GM12865 (cell line): ENCODE results near the gene EIF3L.

Source experiments
- DNase-seq: peaks from one replicate; pipeline ENCODE4 v3.0.0; 2010; ENCODE audit warnings: low read depth
- H3K4me3 ChIP-seq: 2 replicates; pipeline ENCODE4 v1.5.1; 2011; ENCODE audit warnings: mild to moderate bottlenecking, low read depth, low read length, control low read depth
- CTCF ChIP-seq: IDR thresholded peaks from 2 replicates; pipeline ENCODE4 v1.5.1; 2011; ENCODE audit warnings: low read length, control low read depth, low read depth, inconsistent platforms; ENCODE audit not compliant: insufficient read depth; ENCODE audit errors: missing control alignments

EIF3L gene

GRCh38 chr22:37884420-37884819, 35.2 kb downstream of the EIF3L start:
- no peak overlapping the region for H3K4me3 ChIP-seq
- no peak for DNase-seq
- TF ChIP-seq CTCF = no peak

- H3K4me3 ChIP-seq = no peak overlapping the region
- no peak for TF ChIP-seq CTCF
- no peak for DNase-seq
Observed at GRCh38 chr22:37887584-37888378, 38.6 kb downstream of the EIF3L start.

- no peak for TF ChIP-seq CTCF
- no peak for DNase-seq
- H3K4me3 ChIP-seq = no peak overlapping the region
Observed at GRCh38 chr22:37891926-37892325, 42.7 kb downstream of the EIF3L start.

GRCh38 chr22:37892566-37893335, 43.5 kb downstream of the EIF3L start:
- no peak for TF ChIP-seq CTCF
- H3K4me3 ChIP-seq = no peak overlapping the region
- no peak for DNase-seq

GRCh38 chr22:37893583-37893983, 44.4 kb downstream of the EIF3L start:
- no peak for DNase-seq

GRCh38 chr22:37894939-37895670, 45.9 kb downstream of the EIF3L start:
- H3K4me3 ChIP-seq = no peak overlapping the region
- DNase-seq = no peak
- no peak for TF ChIP-seq CTCF

More at GRCh38 chr22:37893583-37893983, 44.4 kb downstream of the EIF3L start:
- H3K4me3 ChIP-seq = no peak overlapping the region
- TF ChIP-seq CTCF = no peak
